ENCODE measurements around the gene SLC37A3.

Gene SLC37A3, protein sequence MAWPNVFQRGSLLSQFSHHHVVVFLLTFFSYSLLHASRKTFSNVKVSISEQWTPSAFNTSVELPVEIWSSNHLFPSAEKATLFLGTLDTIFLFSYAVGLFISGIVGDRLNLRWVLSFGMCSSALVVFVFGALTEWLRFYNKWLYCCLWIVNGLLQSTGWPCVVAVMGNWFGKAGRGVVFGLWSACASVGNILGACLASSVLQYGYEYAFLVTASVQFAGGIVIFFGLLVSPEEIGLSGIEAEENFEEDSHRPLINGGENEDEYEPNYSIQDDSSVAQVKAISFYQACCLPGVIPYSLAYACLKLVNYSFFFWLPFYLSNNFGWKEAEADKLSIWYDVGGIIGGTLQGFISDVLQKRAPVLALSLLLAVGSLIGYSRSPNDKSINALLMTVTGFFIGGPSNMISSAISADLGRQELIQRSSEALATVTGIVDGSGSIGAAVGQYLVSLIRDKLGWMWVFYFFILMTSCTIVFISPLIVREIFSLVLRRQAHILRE

GRCh38 chr7:140397784-140398750, at the start of gene SLC37A3:
SLC37A3 (minus strand) TSS chr7:140398530; CDS start chr7:140382526, 16,004 bp downstream.
- peaks cover 39% of the 10 kb centered on the region for H3K27me3 ChIP-seq (ENCODE audit: low read depth, low read length)
- peak within 1 kb of the TSS; percentile 87 for H2AFZ ChIP-seq (ENCODE audit: low read depth, low read length)

GRCh38 chr7:140447841-140448240, 49.5 kb upstream of the SLC37A3 start:
- Histone ChIP-seq H3K27ac (ENCODE audit: low read length) (no peak overlapping the region), H3K4me1 (ENCODE audit: low read length) (peaks cover 11% of the 10 kb centered on the region), H3K79me2 (ENCODE audit: low read length) (no peaks in the 10 kb centered on the region), H3K4me2 (ENCODE audit: low read length) (no peak overlapping the region), H3K9ac (ENCODE audit: low read length) (no peak overlapping the region), H2AFZ (ENCODE audit: low read depth, low read length) (no peak overlapping the region), H3K27me3 (ENCODE audit: low read depth, low read length) (no peaks in the 10 kb centered on the region), H3K4me3 (ENCODE audit: low read length) (no peak overlapping the region), H3K36me3 (replicated peaks; ENCODE audit: low read depth, low read length) (peaks cover 13% of the 10 kb centered on the region), H3K9me3 (ENCODE audit: insufficient read depth, low read length) (no peaks in the 10 kb centered on the region), H4K20me1 (ENCODE audit: insufficient read depth, low read length) (peaks cover 7% of the 10 kb centered on the region; the same call in 1 of the 2 replicates)
- no peak for TF ChIP-seq EZH2phosphoT487 (IDR thresholded peaks at IDR 0.05; ENCODE audit: low read depth)

More at GRCh38 chr7:140397784-140398750, at the start of gene SLC37A3:
- H4K20me1 ChIP-seq (ENCODE audit: insufficient read depth, low read length) = peaks cover 24% of the 10 kb centered on the region
- no peaks in the 10 kb centered on the region for H3K4me1 ChIP-seq (ENCODE audit: low read length)
- peak within 1 kb of the TSS; percentile 97 for H3K4me2 ChIP-seq (ENCODE audit: low read length)
- TF ChIP-seq EZH2phosphoT487 (IDR thresholded peaks at IDR 0.05; ENCODE audit: low read depth) (no peak), CTCF (IDR thresholded peaks at IDR 0.05; ENCODE audit: low read depth, low read length) (no peak)
- H3K79me2 ChIP-seq (ENCODE audit: low read length) = peaks cover 4% of the 10 kb centered on the region; the same call in 1 of the 2 replicates
- peak within 1 kb of the TSS; percentile 99 for H3K4me3 ChIP-seq (ENCODE audit: low read length)
- no peak within 1 kb of the TSS for H3K27ac ChIP-seq (ENCODE audit: low read length)
- no peaks in the 10 kb centered on the region for H3K9me3 ChIP-seq (ENCODE audit: insufficient read depth, low read length)
- H3K36me3 ChIP-seq (replicated peaks; ENCODE audit: low read depth, low read length) = no peaks in the 10 kb centered on the region
- H3K9ac ChIP-seq (ENCODE audit: low read length) = peak within 1 kb of the TSS; percentile 83

GRCh38 chr7:140446467-140446866, 48.1 kb upstream of the SLC37A3 start:
- no peak overlapping the region for H3K9ac ChIP-seq (ENCODE audit: low read length)
- no peaks in the 10 kb centered on the region for H3K79me2 ChIP-seq (ENCODE audit: low read length)
- 0 out of 2 replicates have a peak, but pooled peaks cover 3% of the 10 kb centered on the region for H4K20me1 ChIP-seq (ENCODE audit: insufficient read depth, low read length)
- H3K4me2 ChIP-seq (ENCODE audit: low read length) = no peak overlapping the region
- no peak overlapping the region for H3K27ac ChIP-seq (ENCODE audit: low read length)
- no peaks in the 10 kb centered on the region for H3K27me3 ChIP-seq (ENCODE audit: low read depth, low read length)
- no peak overlapping the region for H2AFZ ChIP-seq (ENCODE audit: low read depth, low read length)
- H3K36me3 ChIP-seq (replicated peaks; ENCODE audit: low read depth, low read length) = peaks cover 8% of the 10 kb centered on the region
- TF ChIP-seq CTCF (IDR thresholded peaks at IDR 0.05; ENCODE audit: low read depth, low read length) (no peak), EZH2phosphoT487 (IDR thresholded peaks at IDR 0.05; ENCODE audit: low read depth) (no peak)
- H3K4me1 ChIP-seq (ENCODE audit: low read length) = peaks cover 16% of the 10 kb centered on the region
- no peaks in the 10 kb centered on the region for H3K9me3 ChIP-seq (ENCODE audit: insufficient read depth, low read length)
- no peak overlapping the region for H3K4me3 ChIP-seq (ENCODE audit: low read length)

DNA sequence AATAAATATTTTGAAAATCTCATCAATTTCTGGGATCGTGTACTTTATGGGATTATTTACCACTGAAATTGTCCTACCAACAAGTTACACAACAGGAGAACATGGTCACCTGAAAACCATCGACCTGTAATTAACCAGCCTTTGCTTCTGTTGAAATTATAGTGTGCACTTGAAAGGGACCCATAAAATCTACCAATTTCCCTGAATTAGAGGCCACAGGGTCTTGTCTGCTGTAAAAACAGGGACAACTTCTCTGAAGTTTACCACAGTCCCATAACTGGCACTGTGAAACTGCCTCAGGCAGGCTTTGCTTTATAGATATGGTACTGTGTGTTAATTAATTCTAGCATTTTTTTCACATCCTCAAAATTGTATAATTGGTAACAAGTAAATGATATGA, 43.2 kb upstream of the SLC37A3 start:
- Histone ChIP-seq H3K4me2 (ENCODE audit: low read length) (no peak overlapping the region), H3K27me3 (ENCODE audit: low read depth, low read length) (no peaks in the 10 kb centered on the region), H3K9ac (ENCODE audit: low read length) (no peak overlapping the region), H3K27ac (ENCODE audit: low read length) (no peak overlapping the region), H2AFZ (ENCODE audit: low read depth, low read length) (no peak overlapping the region), H3K36me3 (replicated peaks; ENCODE audit: low read depth, low read length) (no peaks in the 10 kb centered on the region), H4K20me1 (ENCODE audit: insufficient read depth, low read length) (no peaks in the 10 kb centered on the region), H3K9me3 (ENCODE audit: insufficient read depth, low read length) (no peaks in the 10 kb centered on the region), H3K79me2 (ENCODE audit: low read length) (no peaks in the 10 kb centered on the region), H3K4me1 (ENCODE audit: low read length) (peaks cover 12% of the 10 kb centered on the region), H3K4me3 (ENCODE audit: low read length) (no peak overlapping the region)
- no peak for TF ChIP-seq CTCF (IDR thresholded peaks at IDR 0.05; ENCODE audit: low read depth, low read length)
- no peak for TF ChIP-seq EZH2phosphoT487 (IDR thresholded peaks at IDR 0.05; ENCODE audit: low read depth)
